ENCODE measurements around the gene IGFLR1.

Gene IGFLR1

GRCh38 chr19:35730326-35730725 is 11.9 kb downstream of the IGFLR1 start:
- TF ChIP-seq FOXM1 (IDR thresholded peaks at IDR 0.05; ENCODE audit: borderline replicate concordance, low read depth) = no peak
- TF ChIP-seq TEAD4 (IDR thresholded peaks at IDR 0.05) = no peak
- no peak for TF ChIP-seq CEBPB (IDR thresholded peaks at IDR 0.05)
- TF ChIP-seq NFIC (IDR thresholded peaks at IDR 0.05) = no peak
- TF ChIP-seq TAF1 (IDR thresholded peaks at IDR 0.05; ENCODE audit: low read depth) = no peak
- TF ChIP-seq TCF12 (IDR thresholded peaks at IDR 0.05; ENCODE audit: low read depth) = no peak
- no peak for TF ChIP-seq RAD21 (IDR thresholded peaks at IDR 0.05; ENCODE audit: low read depth)
- TF ChIP-seq YY1 (IDR thresholded peaks at IDR 0.05; ENCODE audit: low read depth) = no peak
- no peak for TF ChIP-seq USF1 (IDR thresholded peaks at IDR 0.05)
- TF ChIP-seq ZBTB7A (IDR thresholded peaks at IDR 0.05; ENCODE audit: low read depth) = no peak
- no peak for TF ChIP-seq EP300 (IDR thresholded peaks at IDR 0.05; ENCODE audit: borderline replicate concordance)
- no peak for TF ChIP-seq MAX (IDR thresholded peaks at IDR 0.05)
- no peak for TF ChIP-seq CREB1 (IDR thresholded peaks at IDR 0.05; ENCODE audit: low read depth)
- TF ChIP-seq EGR1 (IDR thresholded peaks at IDR 0.05) = no peak
- TF ChIP-seq REST (IDR thresholded peaks at IDR 0.05; ENCODE audit: low read depth) = no peak

GRCh38 chr19:35729763-35730162 is 12.5 kb downstream of the IGFLR1 start:
- no peak for TF ChIP-seq FOXM1 (IDR thresholded peaks at IDR 0.05; ENCODE audit: borderline replicate concordance, low read depth)
- no peak for TF ChIP-seq CREB1 (IDR thresholded peaks at IDR 0.05; ENCODE audit: low read depth)
- TF ChIP-seq EP300 (IDR thresholded peaks at IDR 0.05; ENCODE audit: borderline replicate concordance) = no peak
- TF ChIP-seq USF1 (IDR thresholded peaks at IDR 0.05) = no peak
- TF ChIP-seq TCF12 (IDR thresholded peaks at IDR 0.05; ENCODE audit: low read depth) = no peak
- no peak for TF ChIP-seq REST (IDR thresholded peaks at IDR 0.05; ENCODE audit: low read depth)
- no peak for TF ChIP-seq YY1 (IDR thresholded peaks at IDR 0.05; ENCODE audit: low read depth)
- TF ChIP-seq RAD21 (IDR thresholded peaks at IDR 0.05; ENCODE audit: low read depth) = no peak
- TF ChIP-seq NFIC (IDR thresholded peaks at IDR 0.05) = no peak
- TF ChIP-seq CEBPB (IDR thresholded peaks at IDR 0.05) = no peak
- no peak for TF ChIP-seq TAF1 (IDR thresholded peaks at IDR 0.05; ENCODE audit: low read depth)
- no peak for TF ChIP-seq ZBTB7A (IDR thresholded peaks at IDR 0.05; ENCODE audit: low read depth)
- TF ChIP-seq MAX (IDR thresholded peaks at IDR 0.05) = no peak
- no peak for TF ChIP-seq EGR1 (IDR thresholded peaks at IDR 0.05)

GRCh38 chr19:35729021-35729420 is 13.2 kb downstream of the IGFLR1 start:
- TF ChIP-seq NFIC (IDR thresholded peaks at IDR 0.05) (no peak), YY1 (IDR thresholded peaks at IDR 0.05; ENCODE audit: low read depth) (no peak), TCF12 (IDR thresholded peaks at IDR 0.05; ENCODE audit: low read depth) (no peak), TAF1 (IDR thresholded peaks at IDR 0.05; ENCODE audit: low read depth) (no peak), REST (IDR thresholded peaks at IDR 0.05; ENCODE audit: low read depth) (no peak), EGR1 (IDR thresholded peaks at IDR 0.05) (no peak), CREB1 (IDR thresholded peaks at IDR 0.05; ENCODE audit: low read depth) (no peak), ZBTB7A (IDR thresholded peaks at IDR 0.05; ENCODE audit: low read depth) (no peak), FOXM1 (IDR thresholded peaks at IDR 0.05; ENCODE audit: borderline replicate concordance, low read depth) (no peak), CEBPB (IDR thresholded peaks at IDR 0.05) (no peak), EP300 (IDR thresholded peaks at IDR 0.05; ENCODE audit: borderline replicate concordance) (no peak), TEAD4 (IDR thresholded peaks at IDR 0.05) (no peak), MAX (IDR thresholded peaks at IDR 0.05) (no peak), USF1 (IDR thresholded peaks at IDR 0.05) (no peak), RAD21 (IDR thresholded peaks at IDR 0.05; ENCODE audit: low read depth) (no peak)
